Tibial artery (tissue), 4 donors: ENCODE data around the gene NTNG2.

Source experiments
- DNase-seq, 2 donors: peaks; one replicate each; pipeline ENCODE4 v3.0.0-alpha.2; 2019
- H3K27ac ChIP-seq, 2 donors: fragments of 200-600 bp; sonication (generic) in 1 of 2; 1 replicate in 1 of 2; 2 replicates in 1 of 2; pipeline ENCODE4 v1.5.1; 2018 to 2019; ENCODE audit warnings: mild to moderate bottlenecking in 1 of 2
- H3K27me3 ChIP-seq, 2 donors: fragments of 200-600 bp; sonication (generic) in 1 of 2; one replicate each; pipeline versions ENCODE4 v1.5.1 to v1.6.0; 2016 to 2019
- H3K36me3 ChIP-seq, 3 donors: fragments of 200-600 bp; sonication (generic) in 2 of 3; one replicate each; pipeline ENCODE4 v1.5.1; 2016 to 2019; ENCODE audit warnings: mild to moderate bottlenecking in 2 of 3
- H3K4me1 ChIP-seq, 4 donors: fragments of 200-600 bp; sonication (generic) in 2 of 4; 1 replicate in 3 of 4; 2 replicates in 1 of 4; pipeline ENCODE4 v1.5.1; 2016 to 2019
- H3K4me3 ChIP-seq, 2 donors: fragments of 200-600 bp; sonication (generic) in 1 of 2; 1 replicate in 1 of 2; 2 replicates in 1 of 2; pipeline ENCODE4 v1.5.1; 2018 to 2019; ENCODE audit warnings: mild to moderate bottlenecking in 2 of 2
- H3K9me3 ChIP-seq, 3 donors: fragments of 200-600 bp; sonication (generic) in 1 of 3; one replicate each; pipeline ENCODE4 v1.5.1; 2016 to 2019
- intact Hi-C: fragments of 100-400 bp; cut with DNase I; formaldehyde crosslinking; loops from one replicate; pipeline ENCODE4 v1.15.0; 2023; ENCODE audit warnings: low total_unique reads
- TF ChIP-seq, protein P1 (sequence below), 2 experiments: fragments of 200-600 bp in 1 of 2; fragments of 450-650 bp in 1 of 2; IDR thresholded peaks; one replicate each; pipeline ENCODE4 v1.5.1; 2017 to 2019; ENCODE audit warnings: antibody characterized with exemption in 2 of 2, mild to moderate bottlenecking in 1 of 2, moderate library complexity in 1 of 2

NTNG2 gene

DNA sequence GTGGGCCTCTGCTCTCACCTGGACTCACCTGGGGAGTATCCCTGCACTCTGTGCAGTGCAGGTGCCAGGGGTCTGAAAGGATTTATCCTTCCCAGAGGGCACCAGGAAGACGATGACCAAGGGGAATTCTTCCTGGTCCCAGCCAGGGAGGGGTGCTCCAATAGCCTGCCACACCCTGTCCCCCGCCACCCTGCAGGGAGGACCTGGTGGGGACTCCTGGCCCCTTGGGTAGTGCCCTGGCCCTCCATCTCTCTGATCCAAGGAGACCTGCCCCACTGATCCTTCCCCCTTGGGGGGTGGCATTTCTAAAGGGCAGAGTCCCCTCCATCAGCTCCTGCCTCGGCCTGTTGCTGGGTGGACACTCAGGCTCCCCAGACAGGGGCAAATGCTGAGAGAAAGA, 70.7 kb downstream of the NTNG2 start:
- Histone ChIP-seq H3K4me1 (no peaks in the 10 kb centered on the region), H3K27ac (no peak overlapping the region), H3K9me3 (no peaks in the 10 kb centered on the region), H3K4me3 (no peak overlapping the region), H3K36me3 (no peaks in the 10 kb centered on the region), H3K27me3 (peaks cover 0 to 81% of the 10 kb centered on the region in 2 donors)
- DNase-seq = no peak
- TF ChIP-seq, protein P1, sequence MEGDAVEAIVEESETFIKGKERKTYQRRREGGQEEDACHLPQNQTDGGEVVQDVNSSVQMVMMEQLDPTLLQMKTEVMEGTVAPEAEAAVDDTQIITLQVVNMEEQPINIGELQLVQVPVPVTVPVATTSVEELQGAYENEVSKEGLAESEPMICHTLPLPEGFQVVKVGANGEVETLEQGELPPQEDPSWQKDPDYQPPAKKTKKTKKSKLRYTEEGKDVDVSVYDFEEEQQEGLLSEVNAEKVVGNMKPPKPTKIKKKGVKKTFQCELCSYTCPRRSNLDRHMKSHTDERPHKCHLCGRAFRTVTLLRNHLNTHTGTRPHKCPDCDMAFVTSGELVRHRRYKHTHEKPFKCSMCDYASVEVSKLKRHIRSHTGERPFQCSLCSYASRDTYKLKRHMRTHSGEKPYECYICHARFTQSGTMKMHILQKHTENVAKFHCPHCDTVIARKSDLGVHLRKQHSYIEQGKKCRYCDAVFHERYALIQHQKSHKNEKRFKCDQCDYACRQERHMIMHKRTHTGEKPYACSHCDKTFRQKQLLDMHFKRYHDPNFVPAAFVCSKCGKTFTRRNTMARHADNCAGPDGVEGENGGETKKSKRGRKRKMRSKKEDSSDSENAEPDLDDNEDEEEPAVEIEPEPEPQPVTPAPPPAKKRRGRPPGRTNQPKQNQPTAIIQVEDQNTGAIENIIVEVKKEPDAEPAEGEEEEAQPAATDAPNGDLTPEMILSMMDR (IDR thresholded peaks at IDR 0.05) = no peak
- intact Hi-C loops = no loop called here

DNA sequence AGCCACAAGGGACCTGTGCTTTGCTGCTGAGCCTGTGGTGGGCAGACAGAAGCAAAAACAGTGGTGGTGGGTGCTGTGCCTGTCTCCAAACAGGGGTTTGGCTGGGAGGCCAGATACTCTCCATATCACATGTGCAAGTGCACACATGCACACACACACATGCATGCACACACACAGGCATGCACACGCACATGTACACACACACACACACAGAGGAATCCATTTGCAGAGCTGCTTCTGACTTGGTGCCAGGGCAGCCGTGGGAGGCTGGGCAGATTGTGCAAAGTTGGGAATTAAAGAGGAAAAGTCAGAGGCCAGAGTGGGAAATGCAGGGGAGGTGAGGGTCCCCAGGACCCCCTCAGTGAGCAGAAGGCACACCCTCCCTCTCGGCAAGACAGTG, 71.3 kb downstream of the NTNG2 start:
- TF ChIP-seq, protein P1 (IDR thresholded peaks at IDR 0.05) = no peak
- intact Hi-C loops = no loop called here
- no peaks in the 10 kb centered on the region for H3K36me3 ChIP-seq
- DNase-seq = no peak
- H3K27me3 ChIP-seq = peaks cover 0 to 74% of the 10 kb centered on the region in 2 donors
- H3K4me1 ChIP-seq = no peaks in the 10 kb centered on the region
- no peaks in the 10 kb centered on the region for H3K9me3 ChIP-seq
- no peak overlapping the region for H3K27ac ChIP-seq
- H3K4me3 ChIP-seq = no peak overlapping the region

DNA sequence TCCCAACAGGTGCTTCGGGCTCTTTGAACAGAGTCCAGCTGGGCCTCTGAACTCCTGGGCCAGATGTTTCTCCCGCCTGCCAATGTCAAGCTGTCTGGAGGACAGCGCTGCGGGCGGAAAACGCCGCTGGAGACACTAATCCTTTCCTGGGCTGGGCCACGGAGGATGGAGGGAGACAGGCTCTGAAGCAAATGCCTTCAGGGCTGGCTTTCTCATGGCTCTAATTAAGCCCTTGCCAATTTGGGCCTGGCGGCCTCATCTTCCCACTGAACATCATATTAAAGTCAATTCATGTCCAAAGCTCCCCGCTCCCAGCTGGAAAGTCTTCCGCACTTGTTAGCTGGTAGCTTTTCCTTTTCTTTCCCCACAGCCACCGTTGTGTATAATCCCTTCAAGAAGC, 72.7 kb downstream of the NTNG2 start:
- H3K9me3 ChIP-seq = no peaks in the 10 kb centered on the region
- intact Hi-C loops = no loop called here
- no peak overlapping the region for H3K27ac ChIP-seq
- no peak overlapping the region for H3K4me3 ChIP-seq
- TF ChIP-seq, protein P1 (IDR thresholded peaks at IDR 0.05) = no peak
- DNase-seq = no peak
- peaks cover 0 to 63% of the 10 kb centered on the region in 2 donors for H3K27me3 ChIP-seq
- H3K36me3 ChIP-seq = no peaks in the 10 kb centered on the region
- no peaks in the 10 kb centered on the region for H3K4me1 ChIP-seq

DNA sequence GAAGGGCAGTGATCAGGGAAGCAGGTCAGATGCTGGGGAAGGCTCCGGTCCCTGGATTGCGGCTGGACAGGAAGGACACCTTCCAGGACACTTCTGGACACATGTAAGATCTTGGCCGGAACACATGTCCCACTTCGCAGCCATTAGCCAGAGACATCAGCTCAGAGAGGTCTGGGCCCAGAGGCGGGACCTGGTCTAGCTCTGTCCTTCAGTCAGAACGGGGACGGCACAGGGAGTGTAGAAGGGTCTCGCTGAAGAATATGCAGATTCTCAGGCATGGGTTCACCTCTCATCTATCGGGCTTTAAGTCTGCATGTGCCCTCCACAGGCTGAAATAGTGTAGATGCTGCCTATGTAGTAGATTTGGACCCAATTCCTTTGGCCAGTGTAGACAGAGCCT, 73.3 kb downstream of the NTNG2 start:
- intact Hi-C loops = loop anchor here (5.0 kb wide), 2 partner anchors 63 to 473 kb away; no protein-coding TSS in a partner anchor
- Histone ChIP-seq H3K36me3 (no peaks in the 10 kb centered on the region), H3K27ac (no peak overlapping the region), H3K27me3 (peaks cover 0 to 57% of the 10 kb centered on the region in 2 donors), H3K9me3 (no peaks in the 10 kb centered on the region), H3K4me3 (no peak overlapping the region), H3K4me1 (peaks cover 0 to 2% (median 0%) of the 10 kb centered on the region in 4 donors)
- TF ChIP-seq, protein P1 (IDR thresholded peaks at IDR 0.05) = no peak
- no peak for DNase-seq

DNA sequence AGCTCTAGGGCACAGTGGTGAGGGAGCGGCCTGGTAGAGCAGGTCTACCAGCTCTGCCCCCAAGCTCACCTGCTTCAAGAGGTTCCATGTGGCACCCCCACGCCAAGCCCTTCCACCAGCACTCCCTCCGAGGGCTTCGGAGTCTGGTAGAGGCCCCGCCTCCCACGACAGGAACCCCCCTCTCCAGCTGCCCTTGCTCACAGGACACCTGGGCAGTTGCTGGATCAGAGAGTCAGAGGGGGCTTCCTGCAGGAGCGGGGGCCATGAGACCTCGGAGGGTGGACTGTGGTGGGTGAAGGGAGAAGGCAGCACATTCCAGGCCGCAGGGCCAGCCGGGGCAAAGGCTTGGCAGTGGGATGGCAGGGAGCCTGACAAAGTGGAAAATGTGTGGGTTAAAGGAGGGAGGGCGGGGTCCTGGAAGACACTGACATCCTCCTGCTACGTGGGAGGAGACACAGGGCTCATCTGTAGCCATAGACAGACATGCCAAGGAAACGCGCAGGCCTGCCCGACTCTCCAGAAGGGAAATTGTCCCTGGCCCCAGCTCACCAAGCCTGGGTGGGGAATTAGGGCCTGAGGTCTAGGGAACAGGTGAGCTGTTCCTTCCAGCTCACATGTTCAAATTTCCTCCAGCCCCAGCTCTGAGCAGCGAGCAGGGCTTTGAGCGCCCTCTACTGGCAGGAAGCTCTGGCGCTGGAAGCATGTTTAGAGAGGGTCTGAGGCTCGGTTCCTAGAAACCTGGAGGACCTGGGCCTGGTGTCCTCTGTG, 74.2 kb downstream of the NTNG2 start:
- peak in 1 of 2 donors; percentile 69 for DNase-seq
- H3K27me3 ChIP-seq = peaks cover 0 to 47% of the 10 kb centered on the region in 2 donors
- TF ChIP-seq, protein P1 (IDR thresholded peaks at IDR 0.05) = peak; percentile 73 to 90

More for the DNA sequence above, 74.2 kb downstream of the NTNG2 start:
- Histone ChIP-seq H3K36me3 (no peaks in the 10 kb centered on the region), H3K4me3 (no peak overlapping the region), H3K27ac (no peak overlapping the region), H3K9me3 (no peaks in the 10 kb centered on the region), H3K4me1 (peaks cover 0 to 12% (median 7%) of the 10 kb centered on the region in 4 donors)
- intact Hi-C loops = loop anchor here (5.0 kb wide), 2 partner anchors 64 to 474 kb away; no protein-coding TSS in a partner anchor
